HG03064 (cell line): ENCODE measurements around the gene VPS50.
A peak's percentile ranks its signal among the peaks of the same experiment; 100 is the strongest.
"Not testable (repeated sequence)": the region's sequence is repeated elsewhere in the genome, so short reads cannot be mapped to it uniquely, and the experiment has no call there.

Source experiments
- ATAC-seq: cut with Tn5 transposase; IDR thresholded peaks from one replicate; pipeline ENCODE4 v1.9.1; 2021; ENCODE audit warnings: low read depth; ENCODE audit not compliant: unreplicated experiment

VPS50 gene

GRCh38 chr7:93327006-93327633, 95.0 kb downstream of the VPS50 start:
- ATAC-seq: no peak

- ATAC-seq: no peak
Observed at GRCh38 chr7:93331706-93332105, 99.5 kb downstream of the VPS50 start.

GRCh38 chr7:93332172-93332571, 100.0 kb downstream of the VPS50 start:
- no peak for ATAC-seq

GRCh38 chr7:93337052-93337451, 104.9 kb downstream of the VPS50 start:
- no peak for ATAC-seq

GRCh38 chr7:93342178-93342577, 110.0 kb downstream of the VPS50 start:
- not testable (repeated sequence) for ATAC-seq

- ATAC-seq: no peak
Observed at GRCh38 chr7:93350338-93350737, 118.2 kb downstream of the VPS50 start.

DNA sequence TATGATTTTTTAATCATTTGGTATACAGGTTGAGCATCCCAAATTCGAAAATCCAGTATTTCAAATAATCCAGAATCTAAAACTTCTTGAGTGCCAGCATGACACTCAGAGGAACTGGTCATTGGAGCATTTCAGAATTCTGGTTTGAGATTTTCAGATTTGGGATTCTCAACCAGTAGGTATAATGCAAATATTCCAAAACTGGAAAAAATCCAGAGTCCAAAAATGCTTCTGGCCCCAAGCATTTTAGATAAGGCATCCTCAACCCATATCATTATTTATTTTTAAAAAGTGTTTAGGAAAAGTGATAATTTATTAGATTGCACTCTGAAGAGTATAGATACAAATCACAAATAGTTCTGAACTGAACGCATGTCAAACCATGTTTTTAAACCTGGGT, 120.7 kb downstream of the VPS50 start:
- ATAC-seq: no peak

GRCh38 chr7:93354815-93355214, 122.6 kb downstream of the VPS50 start:
- ATAC-seq: no peak

DNA sequence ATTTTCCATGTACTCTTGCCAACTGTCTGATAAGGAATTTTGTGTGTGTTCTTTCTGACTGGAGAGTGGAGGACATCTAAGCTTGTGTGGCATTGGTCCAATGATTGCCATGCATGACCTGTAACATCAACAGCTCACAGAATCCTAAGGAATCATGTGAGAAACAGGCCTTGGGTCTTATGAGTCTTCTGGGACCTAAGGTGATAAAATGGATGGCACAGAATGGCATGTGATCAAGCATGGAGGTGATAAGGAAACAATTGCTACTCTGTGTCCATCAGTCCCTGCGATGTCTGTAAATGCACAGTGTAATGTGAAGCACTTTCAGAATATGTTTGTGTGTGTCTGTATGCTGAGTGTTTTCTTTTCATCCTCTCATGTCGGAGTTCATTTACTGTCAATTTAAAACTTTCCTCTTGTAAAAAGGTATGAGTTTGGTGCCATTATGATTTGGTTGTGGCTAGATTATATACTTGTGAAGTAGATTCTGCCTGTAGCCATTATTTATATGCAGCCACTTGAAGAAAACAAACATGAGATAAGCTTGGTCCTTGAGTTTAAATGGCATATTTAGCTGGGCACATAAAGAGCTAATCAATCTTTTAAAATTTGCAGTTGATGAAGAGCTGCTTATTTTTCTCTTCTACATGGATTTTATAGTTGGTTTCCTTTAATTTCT, 127.5 kb downstream of the VPS50 start:
- no peak for ATAC-seq

- no peak for ATAC-seq
Observed at GRCh38 chr7:93361853-93362252, 129.7 kb downstream of the VPS50 start.

GRCh38 chr7:93364806-93365205, 132.6 kb downstream of the VPS50 start:
- ATAC-seq: no peak

DNA sequence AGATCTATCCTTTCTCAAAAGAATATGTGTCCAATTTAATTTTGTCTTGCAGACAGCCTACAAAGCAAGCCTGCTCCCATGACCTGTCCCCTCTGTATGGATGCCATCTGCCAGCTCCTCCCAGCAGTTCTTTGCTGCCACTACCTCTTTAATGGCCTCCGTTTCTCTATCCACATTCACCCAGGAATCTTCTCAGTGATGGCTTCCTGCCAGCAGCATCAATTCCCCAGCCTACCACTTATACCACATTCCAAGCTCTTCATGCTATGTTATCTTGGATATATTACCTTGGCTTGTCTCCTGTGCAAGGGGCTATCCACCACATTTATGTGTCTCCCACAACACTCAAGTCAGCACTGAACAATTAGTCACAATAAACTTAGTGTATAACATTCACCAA, 133.2 kb downstream of the VPS50 start:
- ATAC-seq: no peak

- ATAC-seq: no peak
Observed at GRCh38 chr7:93366816-93367215, 134.7 kb downstream of the VPS50 start.

DNA sequence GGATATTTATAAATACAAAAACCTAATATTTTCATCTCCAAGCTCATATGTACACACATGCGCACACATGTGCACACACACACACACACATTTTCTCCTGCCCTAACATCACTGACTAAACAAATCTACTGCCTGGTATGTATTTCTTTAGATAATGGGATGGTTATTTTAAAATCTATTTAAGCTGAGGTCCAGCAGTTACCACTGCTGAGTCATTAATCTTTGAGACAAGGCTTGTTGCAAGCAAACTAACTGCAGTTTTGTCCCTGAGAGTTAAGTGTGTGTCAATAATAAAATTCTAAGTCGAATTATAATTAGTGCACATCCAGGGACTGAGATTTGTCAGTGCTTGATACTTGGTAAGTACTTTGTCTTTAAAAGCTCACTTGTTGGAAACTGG, 135.1 kb downstream of the VPS50 start:
- no peak for ATAC-seq

GRCh38 chr7:93370937-93371336, 138.8 kb downstream of the VPS50 start:
- ATAC-seq: not testable (repeated sequence)

DNA sequence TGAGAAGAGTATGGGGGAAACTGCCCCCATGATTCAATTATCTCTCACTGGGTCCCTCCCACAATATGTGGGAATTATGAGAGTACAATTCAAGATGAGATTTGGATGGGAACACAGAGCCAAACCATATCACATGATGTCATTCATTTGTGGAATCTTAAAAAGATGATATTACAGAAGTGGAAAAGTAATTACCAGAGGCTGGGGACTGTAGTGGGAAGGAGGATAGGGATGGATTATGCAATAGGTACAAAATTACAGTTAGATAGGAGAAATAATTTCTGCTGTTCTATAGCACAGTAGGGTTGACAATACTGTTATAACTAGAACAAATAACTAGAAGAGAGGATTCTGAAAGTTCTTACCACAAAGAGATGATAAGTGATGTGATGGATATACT, 141.4 kb downstream of the VPS50 start:
- ATAC-seq: no peak

- ATAC-seq: peak; percentile 48
Observed at GRCh38 chr7:93374345-93374940, 142.3 kb downstream of the VPS50 start.

DNA sequence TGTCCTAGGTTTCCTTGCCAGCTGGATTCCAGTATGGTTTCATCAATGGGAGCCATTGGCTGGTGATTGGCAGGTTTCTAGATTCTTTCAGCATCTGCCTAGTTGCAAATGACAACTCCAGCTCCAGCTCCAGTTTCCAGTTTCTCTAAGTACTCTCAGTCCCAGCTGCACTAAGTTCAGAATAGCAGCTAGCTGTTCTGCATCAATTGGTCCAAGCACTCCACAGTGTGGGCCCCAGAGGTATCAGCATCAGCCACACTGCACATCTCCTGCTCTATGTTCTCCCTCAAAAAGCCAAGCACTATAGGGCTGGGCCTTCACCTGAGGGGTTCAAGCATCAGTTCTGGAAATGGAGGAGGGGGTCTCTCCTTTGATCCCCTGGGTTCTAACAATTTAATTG, 143.4 kb downstream of the VPS50 start:
- no peak for ATAC-seq

GRCh38 chr7:93378131-93378760, 146.1 kb downstream of the VPS50 start:
- ATAC-seq: peak; percentile 50

- ATAC-seq: no peak
Observed at GRCh38 chr7:93382362-93382761, 150.2 kb downstream of the VPS50 start.

- ATAC-seq: no peak
Observed at GRCh38 chr7:93390660-93391059, 158.5 kb downstream of the VPS50 start.

DNA sequence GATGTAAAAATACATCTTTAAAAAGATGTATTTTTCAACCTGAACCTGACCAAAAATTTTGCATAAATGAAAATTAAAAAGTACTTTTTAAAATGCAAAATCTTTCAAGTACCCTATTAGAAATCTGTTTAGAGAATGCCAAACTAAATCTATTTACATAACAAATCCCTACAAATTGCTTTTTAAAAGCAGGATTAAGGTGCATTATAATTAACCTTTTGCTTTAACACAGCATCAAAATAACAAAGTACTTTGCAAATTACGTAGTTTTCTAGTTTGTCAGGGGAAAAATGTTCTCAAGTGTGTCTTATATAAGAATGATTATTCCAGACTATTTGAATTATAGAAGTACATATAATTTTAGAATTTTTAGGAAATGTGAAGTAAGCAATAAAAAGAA, 160.8 kb downstream of the VPS50 start:
- ATAC-seq: no peak
